ENCODE data around the gene IL6ST. TPM values are rescaled to one million over a fixed set of nuclear protein-coding genes. Genes with fewer than 3 reads are reported as not detected.

The IL6ST gene
- total RNA-seq, 1 experiment from 2014 or later = 181 TPM

DNA sequence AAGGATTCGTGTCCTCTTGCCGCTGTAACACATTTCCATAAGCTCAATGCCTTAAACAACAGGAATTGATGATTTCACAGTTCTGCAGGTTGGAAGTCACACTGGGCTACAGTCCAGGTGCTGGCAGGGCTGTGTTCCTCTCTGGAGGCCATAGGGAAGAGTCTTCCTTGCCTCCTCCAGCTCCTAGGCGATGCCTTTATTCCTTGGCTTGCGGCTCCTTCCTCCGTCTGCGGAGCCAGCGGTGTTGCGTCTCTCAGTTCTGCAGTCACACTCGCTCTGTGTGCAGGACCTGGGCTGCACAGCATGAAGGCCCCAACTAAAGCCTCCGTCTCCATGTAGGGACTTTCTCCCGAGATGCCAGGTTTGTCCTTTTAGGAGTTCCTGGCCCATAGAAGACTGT, 70.0 kb downstream of the IL6ST start:
- Histone ChIP-seq H3K36me3 (ENCODE audit: control insufficient read depth, insufficient read depth, low read length) (no peaks in the 10 kb centered on the region), H3K9me3 (ENCODE audit: control insufficient read depth, insufficient read depth, low read depth, low read length) (no peaks in the 10 kb centered on the region), H3K27ac (ENCODE audit: low read length) (no peak overlapping the region), H3K4me3 (ENCODE audit: low read depth in 2 of 2, low read length in 2 of 2) (no peak overlapping the region), H3K4me1 (ENCODE audit: control insufficient read depth, insufficient read depth, low read length) (peaks cover 3% of the 10 kb centered on the region; the same call in 1 of the 2 replicates), H3K27me3 (ENCODE audit: control insufficient read depth, insufficient read depth, low read length) (no peaks in the 10 kb centered on the region)
- BruUV-seq (replicated peaks) = no TSS peak
- no peak for ATAC-seq
- in situ Hi-C loops (cut with HindIII; ENCODE audit: low pct_unique_long_range_greater_than_20kb, low sequenced_read_pairs) (no loop called here), intact Hi-C loops (cut with micrococcal nuclease; ENCODE audit: unreplicated experiment) (loop anchor here (10.0 kb wide), 1 partner anchor 210 kb away; the partner anchor contains the start of gene SLC38A9)
- POLR2A ChIA-PET = no interaction called here
- CTCF ChIA-PET = no interaction called here
- TF ChIP-seq SIN3A (IDR thresholded peaks at IDR 0.05; ENCODE audit: borderline replicate concordance, insufficient read depth, low read depth, low read length) = no peak
- TF ChIP-seq POLR2AphosphoS5 (IDR thresholded peaks at IDR 0.05; ENCODE audit: low read depth, low read length) = no peak
- TF ChIP-seq, protein P1, sequence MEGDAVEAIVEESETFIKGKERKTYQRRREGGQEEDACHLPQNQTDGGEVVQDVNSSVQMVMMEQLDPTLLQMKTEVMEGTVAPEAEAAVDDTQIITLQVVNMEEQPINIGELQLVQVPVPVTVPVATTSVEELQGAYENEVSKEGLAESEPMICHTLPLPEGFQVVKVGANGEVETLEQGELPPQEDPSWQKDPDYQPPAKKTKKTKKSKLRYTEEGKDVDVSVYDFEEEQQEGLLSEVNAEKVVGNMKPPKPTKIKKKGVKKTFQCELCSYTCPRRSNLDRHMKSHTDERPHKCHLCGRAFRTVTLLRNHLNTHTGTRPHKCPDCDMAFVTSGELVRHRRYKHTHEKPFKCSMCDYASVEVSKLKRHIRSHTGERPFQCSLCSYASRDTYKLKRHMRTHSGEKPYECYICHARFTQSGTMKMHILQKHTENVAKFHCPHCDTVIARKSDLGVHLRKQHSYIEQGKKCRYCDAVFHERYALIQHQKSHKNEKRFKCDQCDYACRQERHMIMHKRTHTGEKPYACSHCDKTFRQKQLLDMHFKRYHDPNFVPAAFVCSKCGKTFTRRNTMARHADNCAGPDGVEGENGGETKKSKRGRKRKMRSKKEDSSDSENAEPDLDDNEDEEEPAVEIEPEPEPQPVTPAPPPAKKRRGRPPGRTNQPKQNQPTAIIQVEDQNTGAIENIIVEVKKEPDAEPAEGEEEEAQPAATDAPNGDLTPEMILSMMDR (IDR thresholded peaks at IDR 0.05) = no peak
- TF ChIP-seq, protein P2, sequence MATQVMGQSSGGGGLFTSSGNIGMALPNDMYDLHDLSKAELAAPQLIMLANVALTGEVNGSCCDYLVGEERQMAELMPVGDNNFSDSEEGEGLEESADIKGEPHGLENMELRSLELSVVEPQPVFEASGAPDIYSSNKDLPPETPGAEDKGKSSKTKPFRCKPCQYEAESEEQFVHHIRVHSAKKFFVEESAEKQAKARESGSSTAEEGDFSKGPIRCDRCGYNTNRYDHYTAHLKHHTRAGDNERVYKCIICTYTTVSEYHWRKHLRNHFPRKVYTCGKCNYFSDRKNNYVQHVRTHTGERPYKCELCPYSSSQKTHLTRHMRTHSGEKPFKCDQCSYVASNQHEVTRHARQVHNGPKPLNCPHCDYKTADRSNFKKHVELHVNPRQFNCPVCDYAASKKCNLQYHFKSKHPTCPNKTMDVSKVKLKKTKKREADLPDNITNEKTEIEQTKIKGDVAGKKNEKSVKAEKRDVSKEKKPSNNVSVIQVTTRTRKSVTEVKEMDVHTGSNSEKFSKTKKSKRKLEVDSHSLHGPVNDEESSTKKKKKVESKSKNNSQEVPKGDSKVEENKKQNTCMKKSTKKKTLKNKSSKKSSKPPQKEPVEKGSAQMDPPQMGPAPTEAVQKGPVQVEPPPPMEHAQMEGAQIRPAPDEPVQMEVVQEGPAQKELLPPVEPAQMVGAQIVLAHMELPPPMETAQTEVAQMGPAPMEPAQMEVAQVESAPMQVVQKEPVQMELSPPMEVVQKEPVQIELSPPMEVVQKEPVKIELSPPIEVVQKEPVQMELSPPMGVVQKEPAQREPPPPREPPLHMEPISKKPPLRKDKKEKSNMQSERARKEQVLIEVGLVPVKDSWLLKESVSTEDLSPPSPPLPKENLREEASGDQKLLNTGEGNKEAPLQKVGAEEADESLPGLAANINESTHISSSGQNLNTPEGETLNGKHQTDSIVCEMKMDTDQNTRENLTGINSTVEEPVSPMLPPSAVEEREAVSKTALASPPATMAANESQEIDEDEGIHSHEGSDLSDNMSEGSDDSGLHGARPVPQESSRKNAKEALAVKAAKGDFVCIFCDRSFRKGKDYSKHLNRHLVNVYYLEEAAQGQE (IDR thresholded peaks at IDR 0.05; ENCODE audit: insufficient read depth in 1 of 2, low read depth in 2 of 2, low read length in 1 of 2) = no peak
- no peak for TF ChIP-seq TCF7L2 (IDR thresholded peaks at IDR 0.05; ENCODE audit: low read depth, low read length)
- DNase-seq (ENCODE audit: low read depth, low spot score) = no peak

DNA sequence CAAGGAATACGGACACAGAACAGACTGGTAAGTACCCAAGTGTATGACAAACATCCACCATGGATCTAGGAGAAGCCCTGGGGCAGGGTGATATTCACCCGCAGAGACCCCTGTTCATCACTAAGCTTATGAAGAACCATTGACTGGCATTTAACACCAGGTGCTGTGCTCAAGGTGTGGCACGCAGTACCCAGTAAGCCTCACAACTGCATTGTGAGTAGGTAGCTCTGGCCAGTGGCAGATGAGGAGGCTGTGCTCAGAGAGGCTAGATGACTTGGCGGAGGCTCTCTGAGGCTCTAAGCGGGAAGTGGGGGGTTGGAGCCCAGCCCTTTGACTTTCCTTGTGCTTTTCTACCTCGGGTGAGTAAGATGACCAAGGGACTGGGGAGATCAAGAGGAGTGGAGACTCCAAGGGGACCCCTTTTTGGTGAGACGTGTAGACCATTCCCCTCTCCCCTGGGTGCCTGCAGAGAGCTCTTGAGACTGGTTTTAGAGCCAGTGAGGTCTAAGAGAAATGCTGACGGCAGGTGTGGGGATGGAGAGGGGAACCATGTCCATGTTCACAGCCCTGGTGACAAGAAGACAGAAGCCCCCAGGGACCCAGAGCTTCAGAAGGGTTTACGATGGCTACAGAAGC, 70.8 kb downstream of the IL6ST start:
- ChIA-PET POLR2A (interaction anchor here (0.7 kb wide), 1 partner anchor 986 kb away, joined by 3 read pairs; no protein-coding TSS in a partner anchor), CTCF (interaction anchor here (0.9 kb wide), 1 partner anchor 11 kb away, joined by 4 read pairs; no protein-coding TSS in a partner anchor)
- ATAC-seq (peak; percentile 22; the same call in 1 of the 2 replicates), DNase-seq (ENCODE audit: low read depth, low spot score) (no peak)
- Histone ChIP-seq H3K36me3 (ENCODE audit: control insufficient read depth, insufficient read depth, low read length) (no peaks in the 10 kb centered on the region), H3K27ac (ENCODE audit: low read length) (no peak overlapping the region), H3K9me3 (ENCODE audit: control insufficient read depth, insufficient read depth, low read depth, low read length) (no peaks in the 10 kb centered on the region), H3K27me3 (ENCODE audit: control insufficient read depth, insufficient read depth, low read length) (no peaks in the 10 kb centered on the region), H3K4me1 (ENCODE audit: control insufficient read depth, insufficient read depth, low read length) (peaks cover 3% of the 10 kb centered on the region; the same call in 1 of the 2 replicates), H3K4me3 (ENCODE audit: low read depth in 2 of 2, low read length in 2 of 2) (peak overlapping the region in 1 of 2 experiments; percentile 62; a peak in 3 of 4 replicates)
- in situ Hi-C loops (cut with HindIII; ENCODE audit: low pct_unique_long_range_greater_than_20kb, low sequenced_read_pairs) = no loop called here
- intact Hi-C loops (cut with micrococcal nuclease; ENCODE audit: unreplicated experiment) = loop anchor here (10.0 kb wide), 1 partner anchor 209 kb away; the partner anchor contains the start of gene SLC38A9
- TF ChIP-seq, protein P2 (IDR thresholded peaks at IDR 0.05; ENCODE audit: insufficient read depth in 1 of 2, low read depth in 2 of 2, low read length in 1 of 2) = no peak
- TF ChIP-seq, protein P1 (IDR thresholded peaks at IDR 0.05) = no peak
- no peak for TF ChIP-seq SIN3A (IDR thresholded peaks at IDR 0.05; ENCODE audit: borderline replicate concordance, insufficient read depth, low read depth, low read length)
- no peak for TF ChIP-seq POLR2AphosphoS5 (IDR thresholded peaks at IDR 0.05; ENCODE audit: low read depth, low read length)
- TF ChIP-seq TCF7L2 (IDR thresholded peaks at IDR 0.05; ENCODE audit: low read depth, low read length) = no peak
- BruUV-seq (replicated peaks) = no TSS peak

Data from Panc1 (cell line).